Activated T-helper 9 cell treated with anti-CD3 and anti-CD28 coated beads, Interleukin-2, amount 50 U/mL, for 16 hours (primary cell): ENCODE measurements around the gene OLFML2A.

Source experiments
- DNase-seq: peaks from one replicate; pipeline ENCODE4 v3.0.0-alpha.2; 2020; ENCODE audit warnings: low read depth

The OLFML2A gene

DNA sequence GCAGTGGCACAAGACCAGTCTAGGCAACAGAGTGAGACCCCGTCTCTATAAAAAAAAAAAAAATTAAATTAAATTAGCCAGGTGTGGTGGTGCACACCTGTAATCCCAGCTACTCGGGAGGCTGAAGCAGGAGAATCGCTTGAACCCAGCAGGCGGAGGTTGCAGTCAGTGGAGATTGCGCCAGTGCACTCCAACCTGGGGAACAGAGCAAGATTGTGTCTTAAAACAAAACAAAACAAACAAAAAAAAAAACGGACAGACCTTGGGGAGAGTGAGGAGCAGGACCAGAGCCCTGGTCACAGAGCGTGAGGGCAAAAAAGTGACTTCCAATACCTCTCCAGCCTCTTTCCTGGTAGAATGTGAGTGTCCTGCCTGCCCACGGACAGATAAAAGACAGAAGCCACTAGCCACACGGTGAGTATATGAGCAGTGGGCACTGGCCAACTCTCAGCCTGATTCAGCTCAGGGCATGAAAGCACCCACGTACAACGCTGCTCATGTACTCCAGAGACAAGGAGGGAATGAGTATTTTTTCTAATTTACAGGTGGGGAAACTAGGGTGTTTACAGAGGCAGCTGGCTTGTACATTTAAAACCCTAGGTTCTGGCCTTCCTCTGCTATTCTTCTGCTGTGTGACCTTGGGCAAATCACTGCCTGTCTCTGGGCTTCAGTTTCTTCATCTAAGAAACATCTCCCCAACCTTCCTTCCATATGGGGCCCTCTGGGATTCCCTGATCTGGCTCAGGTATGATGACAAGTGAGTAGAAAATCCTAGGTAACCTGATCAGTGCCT is 1.8 kb downstream of the OLFML2A start:
- no peak for DNase-seq

DNA sequence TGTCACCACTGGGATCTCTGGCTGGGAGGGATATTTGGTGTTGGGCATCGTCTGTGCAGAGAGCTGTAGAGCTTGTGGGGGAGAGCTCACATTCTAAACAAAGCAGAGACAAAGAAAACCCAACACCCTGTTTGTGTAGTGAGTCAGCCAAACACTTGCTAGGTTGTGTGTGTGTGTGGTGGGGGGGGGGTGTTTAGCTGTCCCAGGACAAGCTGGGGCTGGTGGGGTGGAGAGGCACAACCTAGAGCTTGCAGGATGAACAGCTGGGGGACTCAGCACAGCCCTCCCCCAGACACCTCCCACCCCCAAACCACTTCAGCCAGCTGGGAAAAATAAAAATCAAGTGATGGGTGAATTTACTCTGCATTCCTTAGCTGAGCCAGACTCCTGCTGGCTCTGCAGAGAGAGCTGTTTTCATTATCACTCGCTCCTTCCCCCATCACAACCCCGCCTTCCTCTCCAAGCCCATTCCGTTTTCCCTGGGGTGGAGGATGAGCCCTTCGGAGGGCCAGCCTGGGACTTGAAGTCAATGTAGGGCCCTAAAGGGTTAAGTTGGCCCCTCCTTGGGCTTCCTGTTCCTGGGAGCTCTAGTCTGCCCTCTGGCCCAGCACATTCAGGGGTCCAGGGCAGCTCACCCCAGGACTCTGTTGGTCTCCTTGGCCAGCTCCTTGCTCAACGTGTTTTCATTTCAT is 2.6 kb downstream of the OLFML2A start:
- no peak for DNase-seq

DNA sequence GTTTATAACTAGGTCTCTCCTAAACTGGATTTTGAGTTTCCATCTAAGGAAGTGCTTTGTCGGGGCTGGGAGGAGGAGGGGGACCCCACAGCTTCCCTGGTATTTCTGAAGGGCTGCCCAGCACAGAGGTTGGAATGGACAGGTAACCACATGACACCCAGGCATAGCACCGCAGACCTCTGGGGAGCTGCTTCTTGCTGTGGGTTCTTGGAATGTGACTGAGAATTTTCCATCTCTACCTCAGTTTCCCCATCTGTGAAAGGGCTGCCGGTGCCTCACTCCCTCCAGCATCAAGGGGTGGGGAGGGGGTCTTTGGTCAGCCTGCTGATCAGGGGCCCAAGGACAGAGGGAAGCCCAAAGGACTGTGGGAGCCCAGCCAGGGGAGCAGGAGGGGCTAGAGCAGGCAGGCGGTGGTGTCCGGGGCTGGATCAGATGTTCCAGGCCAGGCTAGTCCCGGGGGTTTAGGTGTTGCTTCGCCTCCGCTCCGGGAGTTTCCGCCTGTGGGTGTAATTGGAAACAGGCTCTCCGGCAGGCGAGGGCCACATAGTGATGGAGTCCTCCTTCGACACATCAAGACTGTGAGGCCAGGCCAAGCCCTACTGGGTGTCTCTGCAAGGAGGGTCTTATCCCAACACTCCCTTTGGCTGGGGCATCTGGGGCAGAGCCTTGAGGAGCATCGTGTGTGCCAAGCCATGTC is 3.3 kb downstream of the OLFML2A start:
- no peak for DNase-seq

DNA sequence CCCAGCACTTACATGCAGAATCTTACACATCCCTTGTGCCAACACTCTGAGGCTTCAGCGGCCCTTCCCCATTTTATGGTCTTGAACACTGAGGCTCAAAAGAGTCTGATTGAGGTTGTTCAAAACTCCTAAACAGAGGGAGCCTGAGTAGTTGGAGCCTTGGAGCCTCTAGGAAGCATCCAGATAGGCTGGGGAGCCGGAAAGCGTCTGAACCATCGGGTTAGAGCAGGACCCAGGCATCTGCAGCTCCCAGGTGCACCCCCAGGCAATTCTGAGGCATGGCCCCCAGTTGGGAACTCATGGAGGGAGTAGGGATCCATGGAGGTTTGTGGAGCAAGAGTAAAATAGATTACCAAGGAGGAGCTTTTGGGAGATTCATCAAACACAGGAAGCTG is 3.8 kb downstream of the OLFML2A start:
- no peak for DNase-seq

DNA sequence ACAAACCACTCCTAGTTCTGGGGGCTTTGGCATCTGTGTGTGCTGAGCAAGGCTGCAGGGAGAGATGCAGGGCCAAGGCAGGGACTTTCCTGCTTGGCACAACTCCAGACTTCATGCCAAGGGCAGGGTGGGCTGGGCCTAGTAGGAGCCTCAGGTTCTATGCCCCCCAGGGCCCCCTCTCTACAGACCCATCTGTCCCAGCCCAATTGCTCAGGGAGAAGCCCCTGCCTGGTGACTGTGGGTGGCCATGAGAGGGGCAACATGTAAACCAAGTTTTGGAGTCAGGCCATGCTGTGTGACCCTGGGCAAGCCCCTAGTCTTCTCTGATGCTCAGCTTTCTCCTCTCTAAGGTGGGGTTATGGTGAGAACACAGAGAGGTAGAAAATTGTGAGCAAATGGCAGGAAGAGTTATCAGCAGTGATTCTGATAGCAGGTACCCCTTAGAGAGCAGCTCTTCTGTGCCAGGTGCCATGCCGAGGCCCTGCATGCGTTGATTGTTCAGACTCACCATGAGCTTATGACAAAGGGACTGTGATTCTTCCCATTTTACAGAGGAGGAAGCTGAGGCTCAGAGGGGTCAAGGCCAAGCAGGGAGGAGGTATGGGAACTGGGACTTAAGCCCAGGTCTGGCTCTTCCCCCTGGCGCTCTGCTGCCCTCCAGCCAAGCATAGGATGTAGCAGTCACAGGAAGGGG is 5.2 kb downstream of the OLFML2A start:
- DNase-seq = no peak

DNA sequence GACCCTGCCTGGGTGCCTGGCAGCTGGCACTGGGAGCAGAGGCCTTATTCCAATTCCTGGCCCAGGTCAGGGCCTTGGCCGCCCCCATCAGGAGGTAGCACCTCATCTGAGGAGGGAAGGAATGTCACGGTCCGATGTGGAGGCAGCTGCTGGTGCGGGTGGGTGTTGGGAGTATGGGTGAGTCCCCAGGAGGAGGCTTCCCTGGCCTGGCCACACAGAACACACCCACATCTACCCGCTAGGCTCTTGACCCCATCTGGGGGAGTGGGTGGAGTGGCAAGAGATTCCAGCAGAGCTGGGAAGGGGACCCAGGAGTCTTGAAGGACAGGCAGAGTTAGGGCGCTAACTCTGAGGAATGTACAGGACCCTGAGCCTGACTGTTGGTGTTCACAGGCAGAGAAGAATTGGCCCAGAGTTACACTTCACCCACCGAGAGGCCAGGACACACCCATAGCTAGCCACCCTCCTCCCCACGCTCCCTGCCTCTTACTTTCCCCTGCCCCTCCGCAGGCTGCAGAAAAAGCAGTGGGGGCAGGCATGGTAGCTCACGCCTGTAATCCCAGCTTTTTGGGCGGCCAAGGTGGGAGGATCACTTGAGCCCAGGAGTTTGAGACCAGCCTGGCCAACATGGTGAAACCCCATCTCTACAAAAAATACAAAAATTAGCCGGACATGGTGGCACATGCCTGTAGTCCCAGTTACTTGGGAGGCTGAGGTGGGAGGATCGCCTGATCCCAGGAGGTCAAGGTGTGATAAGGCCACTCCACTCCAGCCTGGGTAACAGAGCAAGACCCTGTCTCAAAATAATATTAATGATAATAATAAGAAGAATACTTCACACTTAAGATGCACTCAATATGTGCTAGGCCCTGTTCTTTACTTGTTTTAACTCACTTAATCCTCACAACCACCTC is 6.0 kb downstream of the OLFML2A start:
- DNase-seq = no peak

DNA sequence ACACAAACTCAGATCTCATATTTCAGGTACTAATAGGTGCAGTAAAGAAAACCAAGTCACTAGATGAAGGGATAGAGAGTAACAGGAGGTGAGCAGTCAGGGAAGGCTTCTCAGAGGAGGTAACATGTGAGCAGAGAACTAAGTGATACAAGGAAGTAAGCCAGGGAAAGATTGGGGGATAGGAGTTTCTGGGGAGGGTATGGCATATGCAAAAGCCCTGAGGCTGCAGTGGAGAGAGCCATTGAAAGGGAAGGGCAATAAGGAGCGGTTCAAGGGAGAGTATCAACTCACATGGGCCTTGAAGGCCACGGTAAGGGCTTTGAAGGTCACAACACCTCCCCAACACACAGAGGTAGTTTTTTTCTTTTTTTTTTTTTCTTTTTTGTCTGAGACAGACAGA is 6.9 kb downstream of the OLFML2A start:
- no peak for DNase-seq

DNA sequence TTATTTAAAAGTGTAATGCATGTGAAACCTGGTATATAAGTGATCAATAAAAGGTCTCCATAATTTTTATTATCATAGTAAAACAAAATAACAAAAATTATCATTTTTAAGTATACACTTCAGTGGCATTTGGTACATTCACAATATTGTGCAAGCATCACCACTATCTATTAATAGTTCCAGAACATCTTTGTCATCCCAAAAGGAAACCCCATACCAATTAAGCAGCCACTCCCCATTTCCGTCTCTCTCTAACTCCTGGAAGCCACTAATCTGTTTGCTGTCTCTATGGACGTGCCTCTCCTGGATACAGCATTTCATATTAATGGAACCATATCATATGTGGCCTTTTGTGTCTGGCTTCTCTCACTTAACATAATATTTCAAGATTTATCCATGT is 7.6 kb downstream of the OLFML2A start:
- DNase-seq = no peak

DNA sequence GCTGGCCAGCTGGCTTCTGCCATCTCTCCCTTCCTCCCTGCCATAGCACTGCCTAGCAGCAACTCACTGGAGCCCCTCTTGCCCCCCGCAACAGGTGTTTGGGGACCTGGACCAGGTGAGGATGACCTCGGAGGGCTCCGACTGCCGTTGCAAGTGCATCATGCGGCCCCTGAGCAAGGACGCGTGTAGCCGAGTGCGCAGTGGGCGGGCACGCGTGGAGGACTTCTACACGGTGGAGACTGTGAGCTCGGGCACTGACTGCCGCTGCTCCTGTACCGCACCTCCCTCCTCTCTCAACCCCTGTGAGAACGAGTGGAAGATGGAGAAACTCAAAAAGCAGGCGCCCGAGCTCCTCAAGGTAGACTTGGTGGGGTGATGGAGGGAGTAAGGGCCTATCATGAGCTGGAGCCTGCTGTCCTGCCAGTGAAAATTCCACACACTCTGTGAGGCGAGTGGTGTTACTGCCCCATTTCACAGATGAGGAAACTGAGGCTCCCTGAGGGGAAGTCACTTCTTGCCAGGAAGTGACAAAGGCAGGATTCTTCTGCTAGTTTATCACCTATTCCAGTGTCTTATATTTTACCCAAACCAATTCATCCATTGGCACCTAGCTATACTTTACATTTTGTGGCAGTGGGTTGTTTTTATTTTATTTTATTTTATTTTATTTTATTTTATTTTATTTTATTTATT is 10.1 kb downstream of the OLFML2A start:
- no peak for DNase-seq

DNA sequence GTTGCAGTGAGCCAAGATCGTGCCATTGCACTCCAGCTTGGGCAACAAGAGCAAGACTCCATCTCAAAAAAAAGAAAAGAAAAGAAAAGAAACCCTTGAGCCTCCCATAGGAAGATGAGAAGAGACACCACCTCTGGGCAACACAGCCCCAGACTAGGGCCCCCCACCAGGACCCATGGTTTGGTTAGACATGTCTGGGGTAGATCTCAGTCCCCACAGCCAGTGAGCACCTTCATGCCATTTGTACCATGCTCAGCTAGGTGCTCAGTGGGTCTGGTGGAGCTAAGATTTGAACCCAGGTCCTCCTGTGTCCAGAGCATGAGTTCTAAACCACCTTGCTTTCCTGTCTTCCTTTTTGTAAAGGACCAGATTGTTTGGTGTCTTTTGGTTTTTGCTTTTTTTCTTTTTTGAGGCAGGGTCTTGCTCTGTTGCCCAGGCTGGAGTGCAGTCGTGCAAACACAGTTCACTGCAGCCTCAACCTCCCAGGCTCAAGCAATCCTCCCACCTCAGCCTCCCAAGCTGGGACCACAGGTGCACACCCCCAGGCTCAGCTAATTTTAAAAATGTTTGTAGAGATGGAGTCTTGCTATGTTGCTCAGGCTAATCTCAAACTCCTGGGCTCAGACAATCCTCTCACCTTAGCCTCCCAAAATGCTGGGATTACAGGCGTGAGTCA is 11.7 kb downstream of the OLFML2A start:
- no peak for DNase-seq

DNA sequence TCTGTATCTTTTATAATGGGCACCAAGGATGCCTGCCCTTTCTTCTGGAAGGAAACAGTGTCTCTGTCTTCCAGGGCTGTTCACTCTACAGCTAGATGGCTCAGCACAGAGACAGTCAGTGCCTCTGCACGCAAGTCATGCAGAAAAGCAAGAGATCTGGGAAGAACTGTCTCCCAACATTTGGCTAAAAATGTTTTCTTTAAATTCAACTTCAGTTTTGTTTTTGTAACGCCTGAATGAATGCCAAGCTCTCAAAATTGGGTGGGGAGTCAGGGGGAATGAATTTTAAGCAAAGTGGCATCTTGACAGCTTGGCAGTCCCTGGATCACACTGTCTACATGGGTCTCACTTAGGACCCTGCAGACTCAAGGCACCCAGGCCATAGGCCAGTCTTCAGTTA is 12.6 kb downstream of the OLFML2A start:
- no peak for DNase-seq

DNA sequence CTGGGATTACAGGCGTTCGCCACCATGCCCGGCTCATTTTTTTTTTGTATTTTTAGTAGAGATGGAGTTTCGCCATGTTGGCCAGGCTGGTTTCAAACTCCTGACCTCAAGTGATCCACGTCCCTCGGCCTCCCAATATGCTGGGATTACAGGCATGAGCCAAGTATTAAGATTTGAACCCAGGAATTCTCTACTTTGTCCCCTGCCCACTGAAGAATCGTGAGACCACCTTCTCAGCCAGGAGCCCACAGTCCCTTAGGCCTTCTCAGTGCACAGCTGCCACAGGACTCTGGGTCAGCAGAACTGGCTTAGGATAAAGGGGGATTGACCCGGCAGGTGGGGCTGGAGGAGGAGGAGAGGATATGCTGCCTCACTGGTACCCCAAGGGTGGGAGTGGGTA is 13.4 kb downstream of the OLFML2A start:
- DNase-seq = no peak

DNA sequence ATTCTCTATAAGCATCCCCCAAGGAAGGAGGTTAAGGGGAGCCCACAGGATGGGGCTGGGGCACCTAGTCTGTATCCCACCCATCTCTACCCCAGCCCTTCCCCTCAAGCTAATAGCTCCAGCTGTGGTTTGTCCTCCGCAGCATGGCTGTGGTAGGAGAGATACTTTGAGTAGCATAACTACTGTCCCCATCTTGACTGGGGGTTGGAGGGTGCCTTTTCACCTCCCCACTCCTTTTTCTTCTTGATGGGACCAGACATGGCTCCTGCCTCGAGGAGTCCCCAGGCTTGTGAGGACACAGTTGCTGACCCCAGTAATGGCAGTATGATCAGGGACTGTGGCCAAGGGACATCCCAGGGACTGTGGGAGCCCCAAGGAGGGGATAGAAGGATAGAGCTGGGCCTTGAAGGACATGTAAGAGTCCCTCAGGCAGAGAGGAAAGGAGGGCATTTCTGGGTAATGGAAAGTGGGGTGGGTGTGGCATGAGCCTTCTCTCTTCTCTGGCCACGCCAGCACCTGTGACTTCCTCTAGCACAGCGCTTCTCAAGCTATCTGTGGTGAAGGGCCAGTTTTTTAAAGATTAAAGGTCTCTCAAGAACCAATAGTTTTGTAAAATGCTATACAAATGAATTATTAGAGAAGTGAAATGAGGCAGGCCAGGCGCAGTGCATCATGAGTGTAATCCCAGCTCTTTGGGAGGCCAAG is 14.0 kb downstream of the OLFML2A start:
- DNase-seq = no peak

DNA sequence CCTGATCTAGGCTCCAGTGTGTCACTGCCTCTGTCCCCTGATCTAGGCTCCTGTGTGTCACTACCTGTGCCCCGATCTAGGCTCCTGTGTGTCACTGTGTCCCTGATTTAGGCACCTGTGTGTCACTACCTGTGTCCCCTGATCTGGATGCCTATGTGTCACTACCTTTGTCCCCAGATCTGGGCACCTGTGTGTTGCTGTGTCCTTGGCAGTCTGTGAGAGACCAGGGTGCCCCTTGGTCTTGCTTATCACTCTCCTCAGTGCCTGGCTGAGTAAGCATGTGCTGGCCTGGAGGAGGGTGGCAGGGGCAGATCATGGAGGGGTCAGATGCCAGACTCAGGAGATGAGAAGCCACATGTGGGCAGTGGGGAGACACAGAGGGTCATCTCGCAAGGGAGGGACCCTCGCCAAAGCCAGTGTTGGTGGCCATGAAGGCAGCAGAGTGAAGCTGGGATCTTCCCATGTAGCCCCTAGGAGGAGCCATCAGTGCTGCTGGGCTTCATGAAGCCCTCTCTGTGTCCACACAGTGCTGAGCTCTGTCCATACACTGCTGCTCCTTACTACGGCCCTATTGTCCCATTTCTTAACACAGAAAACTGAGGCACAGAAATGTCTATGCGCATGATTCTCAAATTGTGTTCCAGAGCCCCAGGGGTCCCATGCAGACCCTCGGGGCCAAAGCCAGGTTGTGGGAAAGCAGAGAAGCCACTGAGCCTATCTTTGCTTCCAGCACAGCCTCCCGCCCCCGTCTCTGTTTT is 15.5 kb downstream of the OLFML2A start:
- DNase-seq = no peak

DNA sequence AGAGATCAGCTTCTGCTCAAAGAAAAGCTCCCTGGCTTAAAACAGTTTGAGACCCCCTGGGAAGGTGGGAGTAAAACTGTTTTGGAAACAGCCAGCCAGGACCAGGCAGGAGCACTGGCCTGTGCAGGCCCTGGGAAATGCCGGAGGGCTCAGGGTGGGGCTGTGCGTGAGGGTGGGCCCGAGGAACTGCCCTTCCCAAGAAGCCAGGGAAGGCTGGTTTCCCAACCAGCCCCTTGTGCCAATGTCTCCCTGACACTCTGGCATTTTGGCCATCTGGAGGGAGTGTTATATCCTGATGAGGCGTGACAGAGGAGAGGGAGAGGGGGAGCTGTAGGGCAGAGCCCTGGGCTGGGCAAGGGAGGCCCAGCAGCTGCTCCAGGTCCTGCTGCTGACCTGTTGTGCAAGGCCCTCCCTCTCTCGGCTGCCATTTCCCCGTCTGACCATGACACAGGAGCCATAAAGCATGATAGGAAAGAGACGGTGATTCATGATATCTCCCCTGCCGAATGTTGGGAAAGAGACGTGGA is 16.1 kb downstream of the OLFML2A start:
- DNase-seq = no peak

DNA sequence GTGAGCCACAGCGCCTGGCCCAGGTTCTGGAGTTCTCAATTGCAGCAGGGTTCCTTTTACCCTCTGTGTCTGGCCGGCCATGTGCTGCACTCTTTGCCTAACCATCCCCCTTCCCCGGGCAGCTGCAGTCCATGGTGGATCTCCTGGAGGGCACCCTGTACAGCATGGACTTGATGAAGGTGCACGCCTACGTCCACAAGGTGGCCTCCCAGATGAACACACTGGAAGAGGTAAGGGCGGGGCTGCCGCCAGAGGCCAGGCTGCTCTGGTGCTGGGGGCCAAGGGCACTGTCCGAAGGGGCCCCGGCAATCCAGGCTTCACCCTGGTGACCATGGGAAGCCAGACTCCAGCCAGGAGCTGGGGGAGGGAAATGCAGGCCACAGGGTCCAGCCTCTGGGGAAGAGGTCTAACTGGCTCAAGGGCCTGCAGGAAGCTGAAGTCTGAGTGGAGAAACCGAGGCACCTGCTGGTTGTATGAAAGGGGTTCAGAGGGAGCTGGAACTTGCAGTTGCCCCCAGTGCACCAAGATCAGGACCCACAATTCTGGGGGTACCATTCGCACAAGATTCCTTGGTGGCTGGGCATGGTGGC is 18.1 kb downstream of the OLFML2A start:
- no peak for DNase-seq

DNA sequence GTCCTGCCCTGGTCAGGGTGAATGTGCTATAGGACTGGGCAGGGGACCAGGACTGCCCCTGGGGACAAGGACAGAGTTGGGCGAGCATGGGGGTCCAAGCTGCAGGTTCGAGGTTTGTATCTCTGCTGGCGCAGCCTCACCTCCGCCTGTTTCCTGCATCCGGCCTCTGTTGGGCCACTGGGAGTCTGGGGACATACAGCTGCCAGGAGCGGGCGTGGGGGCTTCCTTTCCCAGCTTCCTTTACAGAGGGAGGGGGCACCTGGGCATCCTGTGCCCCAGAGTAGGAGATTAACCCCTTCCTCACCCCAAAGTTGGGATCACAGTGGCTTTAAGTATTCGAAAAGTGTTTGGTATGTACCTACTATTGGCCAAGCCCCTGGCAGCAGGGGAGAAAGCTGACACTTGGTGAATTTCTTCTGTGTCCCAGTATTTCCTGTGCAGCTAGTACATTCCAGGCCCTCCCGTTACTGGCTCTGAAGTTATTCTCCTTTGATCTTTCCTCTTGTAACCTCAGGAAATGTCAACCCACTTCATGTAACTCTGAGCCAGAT is 19.0 kb downstream of the OLFML2A start:
- DNase-seq = no peak
